AG08396 (cell line): ENCODE results near the gene HSPA9.
"Not testable (repeated sequence)": the region's sequence is repeated elsewhere in the genome, so short reads cannot be mapped to it uniquely, and the experiment has no call there.

Experiments
- DNase-seq: peaks from one replicate; pipeline ENCODE4 v3.0.0; 2012; ENCODE audit warnings: low spot score, mixed read lengths

HSPA9 gene

GRCh38 chr5:138529812-138530211, 45.4 kb downstream of the HSPA9 start:
- DNase-seq, result no peak

- DNase-seq, result no peak
These were observed 46.3 kb downstream of the HSPA9 start for GRCh38 chr5:138528744-138529469.

GRCh38 chr5:138528208-138528607, 47.0 kb downstream of the HSPA9 start:
- no peak for DNase-seq

GRCh38 chr5:138527170-138527569, 48.0 kb downstream of the HSPA9 start:
- no peak for DNase-seq

- DNase-seq, result no peak
These were observed 51.8 kb downstream of the HSPA9 start for GRCh38 chr5:138523406-138523805.

GRCh38 chr5:138520971-138521370, 54.2 kb downstream of the HSPA9 start:
- no peak for DNase-seq

- no peak for DNase-seq
These were observed 57.8 kb downstream of the HSPA9 start for GRCh38 chr5:138517437-138517836.

- DNase-seq, result no peak
These were observed 59.5 kb downstream of the HSPA9 start for GRCh38 chr5:138515556-138516245.

GRCh38 chr5:138514021-138514420, 61.2 kb downstream of the HSPA9 start:
- DNase-seq, result no peak

GRCh38 chr5:138508958-138509357, 66.2 kb downstream of the HSPA9 start:
- DNase-seq, result no peak

- not testable (repeated sequence) for DNase-seq
These were observed 67.7 kb downstream of the HSPA9 start for GRCh38 chr5:138507485-138507884.

- DNase-seq, result no peak
These were observed 68.6 kb downstream of the HSPA9 start for GRCh38 chr5:138506370-138507306.

- DNase-seq, result no peak
These were observed 70.4 kb downstream of the HSPA9 start for GRCh38 chr5:138504799-138505198.
